Activated T-cell treated with anti-CD3 and anti-CD28 coated beads, Interleukin-2, amount 50 U/mL, for 72 hours (primary cell): ENCODE results near the gene SUFU. TPM values are rescaled to one million over a fixed set of nuclear protein-coding genes. Genes with fewer than 3 reads are reported as not detected.
A peak's percentile ranks its signal among the peaks of the same experiment; 100 is the strongest.

ENCODE experiments used
- ATAC-seq, 2 donors: fragments of 150-1000 bp; cut with Tn5 transposase; replicated peaks in 1 of 2; 2 replicates each; pipeline ENCODE4 v1.10.0; 2021; ENCODE audit warnings: moderate library complexity in 2 of 2, mild to moderate bottlenecking in 1 of 2
- DNase-seq, 2 donors: peaks; one replicate each; pipeline ENCODE4 v3.0.0; 2021 to 2022; ENCODE audit warnings: mixed read lengths in 1 of 2
- H3K27ac Mint-ChIP-seq: one replicate; pipeline ENCODE4 v1.8.0; 2022; ENCODE audit warnings: mild to moderate bottlenecking, moderate library complexity, mixed read lengths
- H3K27me3 Mint-ChIP-seq: one replicate; pipeline ENCODE4 v1.8.0; 2022; ENCODE audit warnings: low read depth, mixed read lengths
- H3K36me3 Mint-ChIP-seq, 2 donors: one replicate each; pipeline ENCODE4 v1.8.0; 2022; ENCODE audit warnings: mixed read lengths in 2 of 2, mild to moderate bottlenecking in 1 of 2; ENCODE audit not compliant: insufficient read depth in 2 of 2
- H3K4me1 Mint-ChIP-seq: one replicate; pipeline ENCODE4 v1.8.0; 2022; ENCODE audit warnings: low read depth, mixed read lengths
- H3K4me3 Mint-ChIP-seq, 2 donors: one replicate each; pipeline ENCODE4 v1.8.0; 2022; ENCODE audit warnings: mild to moderate bottlenecking in 2 of 2, mixed read lengths in 2 of 2, moderate library complexity in 2 of 2
- H3K9me3 Mint-ChIP-seq, 2 donors: one replicate each; pipeline ENCODE4 v1.8.0; 2022; ENCODE audit warnings: mixed read lengths in 2 of 2
- total RNA-seq, 2 donors: library from RNA; stranded (reverse); gene quantifications; one replicate each; pipeline ENCODE4 v1.2.3, GENCODE V29; 2022

The SUFU gene
- total RNA-seq, 2 donors from 2014 or later, result 9.1 to 9.2 TPM

GRCh38 chr10:102642736-102643335 lies 139.1 kb downstream of the SUFU start:
- DNase-seq (peak; percentile 31 to 50), ATAC-seq (no peak)
- no peaks in the 10 kb centered on the region for H3K27me3 Mint-ChIP-seq
- peak overlapping the region; percentile 92 to 94 for H3K4me3 Mint-ChIP-seq
- H3K36me3 Mint-ChIP-seq, result peaks cover 9% of the 10 kb centered on the region in 2 donors
- H3K4me1 Mint-ChIP-seq, result peaks cover 29% of the 10 kb centered on the region
- peak overlapping the region; percentile 90 for H3K27ac Mint-ChIP-seq
- no peaks in the 10 kb centered on the region for H3K9me3 Mint-ChIP-seq

GRCh38 chr10:102643336-102644065 lies 139.7 kb downstream of the SUFU start:
- peak overlapping the region; percentile 92 to 94 for H3K4me3 Mint-ChIP-seq

GRCh38 chr10:102644066-102644645 lies 140.4 kb downstream of the SUFU start, which contains the start of gene TRIM8:
TRIM8 (plus strand) TSS chr10:102644479; CDS start chr10:102644618, 139 bp downstream.
- ATAC-seq (no peak), DNase-seq (peak; percentile 70 to 78)
- H3K27me3 Mint-ChIP-seq, result no peaks in the 10 kb centered on the region
- H3K4me3 Mint-ChIP-seq, result peak within 1 kb of the TSS; percentile 92 to 94
- H3K4me1 Mint-ChIP-seq, result peaks cover 42% of the 10 kb centered on the region
- H3K27ac Mint-ChIP-seq, result peak within 1 kb of the TSS; percentile 89
- H3K36me3 Mint-ChIP-seq, result peaks cover 9% of the 10 kb centered on the region in 2 donors
- no peaks in the 10 kb centered on the region for H3K9me3 Mint-ChIP-seq

More at GRCh38 chr10:102643336-102644065, 139.7 kb downstream of the SUFU start:
- ATAC-seq (no peak), DNase-seq (peak; percentile 58 to 60)
- peaks cover 36% of the 10 kb centered on the region for H3K4me1 Mint-ChIP-seq
- H3K27me3 Mint-ChIP-seq, result no peaks in the 10 kb centered on the region
- peaks cover 9% of the 10 kb centered on the region in 2 donors for H3K36me3 Mint-ChIP-seq
- peak overlapping the region; percentile 88 for H3K27ac Mint-ChIP-seq
- H3K9me3 Mint-ChIP-seq, result no peaks in the 10 kb centered on the region

GRCh38 chr10:102644646-102645387 lies 141.0 kb downstream of the SUFU start:
- DNase-seq, result peak; percentile 89 to 91
- Mint-ChIP-seq H3K27ac (peak overlapping the region; percentile 89), H3K4me1 (peaks cover 49% of the 10 kb centered on the region), H3K4me3 (peak overlapping the region; percentile 83 to 89), H3K27me3 (no peaks in the 10 kb centered on the region), H3K36me3 (peaks cover 9% of the 10 kb centered on the region in 2 donors), H3K9me3 (no peaks in the 10 kb centered on the region)
- peak; percentile 32 to 44 for ATAC-seq

GRCh38 chr10:102645388-102645740 lies 141.6 kb downstream of the SUFU start:
- ATAC-seq (no peak), DNase-seq (peak; percentile 35 to 47)
- no peaks in the 10 kb centered on the region for H3K9me3 Mint-ChIP-seq
- peaks cover 9% of the 10 kb centered on the region in 2 donors for H3K36me3 Mint-ChIP-seq
- peak overlapping the region; percentile 83 to 89 for H3K4me3 Mint-ChIP-seq
- peak overlapping the region; percentile 89 for H3K27ac Mint-ChIP-seq
- H3K4me1 Mint-ChIP-seq, result peaks cover 53% of the 10 kb centered on the region
- no peaks in the 10 kb centered on the region for H3K27me3 Mint-ChIP-seq

- Mint-ChIP-seq H3K27me3 (no peaks in the 10 kb centered on the region), H3K27ac (peak overlapping the region; percentile 89), H3K36me3 (peaks cover 9% of the 10 kb centered on the region in 2 donors), H3K4me3 (peak overlapping the region; percentile 83 to 89), H3K9me3 (no peaks in the 10 kb centered on the region), H3K4me1 (peaks cover 59% of the 10 kb centered on the region)
- peak; percentile 81 to 86 for DNase-seq
- peak; percentile 61 to 62 for ATAC-seq
Observed at GRCh38 chr10:102645741-102646609, 142.2 kb downstream of the SUFU start.

GRCh38 chr10:102646610-102647442 lies 143.1 kb downstream of the SUFU start:
- Mint-ChIP-seq H3K4me3 (peak overlapping the region; percentile 83 to 89), H3K27ac (peak overlapping the region; percentile 89), H3K27me3 (no peaks in the 10 kb centered on the region), H3K4me1 (peaks cover 62% of the 10 kb centered on the region), H3K36me3 (peaks cover 9% of the 10 kb centered on the region in 2 donors), H3K9me3 (no peaks in the 10 kb centered on the region)
- DNase-seq (peak; percentile 57 to 66), ATAC-seq (no peak)

- peak overlapping the region; percentile 83 to 89 for H3K4me3 Mint-ChIP-seq
Observed at GRCh38 chr10:102647443-102648268, 143.9 kb downstream of the SUFU start.

GRCh38 chr10:102648269-102648888 lies 144.6 kb downstream of the SUFU start:
- Mint-ChIP-seq H3K36me3 (peaks cover 9 to 13% of the 10 kb centered on the region in 2 donors), H3K27ac (peak overlapping the region; percentile 22), H3K4me1 (peaks cover 76% of the 10 kb centered on the region), H3K4me3 (peak overlapping the region; percentile 83 to 89), H3K27me3 (no peaks in the 10 kb centered on the region), H3K9me3 (no peaks in the 10 kb centered on the region)
- no peak for DNase-seq
- ATAC-seq, result no peak

More at GRCh38 chr10:102647443-102648268, 143.9 kb downstream of the SUFU start:
- Mint-ChIP-seq H3K36me3 (peaks cover 9 to 11% of the 10 kb centered on the region in 2 donors), H3K9me3 (no peaks in the 10 kb centered on the region), H3K27ac (peak overlapping the region; percentile 30), H3K27me3 (no peaks in the 10 kb centered on the region), H3K4me1 (peaks cover 69% of the 10 kb centered on the region)
- DNase-seq (no peak), ATAC-seq (no peak)

GRCh38 chr10:102648889-102649796 lies 145.4 kb downstream of the SUFU start:
- H3K27ac Mint-ChIP-seq, result peak overlapping the region; percentile 21
- H3K36me3 Mint-ChIP-seq, result peaks cover 9 to 18% of the 10 kb centered on the region in 2 donors
- H3K27me3 Mint-ChIP-seq, result no peaks in the 10 kb centered on the region
- no peaks in the 10 kb centered on the region for H3K9me3 Mint-ChIP-seq
- DNase-seq, result peak; percentile 43 to 48
- H3K4me3 Mint-ChIP-seq, result peak overlapping the region; percentile 83 to 89
- peaks cover 83% of the 10 kb centered on the region for H3K4me1 Mint-ChIP-seq
- ATAC-seq, result no peak
